ENCODE results near the gene PTCH2.
"Not testable (repeated sequence)": the region's sequence is repeated elsewhere in the genome, so short reads cannot be mapped to it uniquely, and the experiment has no call there.

PTCH2 gene

GRCh38 chr1:44802306-44803061, 40.6 kb downstream of the PTCH2 start:
- Histone ChIP-seq H3K9ac (ENCODE audit: low read length) (peak overlapping the region; percentile 23), H3K4me1 (ENCODE audit: control insufficient read depth, insufficient read depth, low read length) (peaks cover 41% of the 10 kb centered on the region), H3K36me3 (ENCODE audit: control insufficient read depth, insufficient read depth, low read length) (peaks cover 20% of the 10 kb centered on the region), H3K9me3 (ENCODE audit: control insufficient read depth, low read length) (no peaks in the 10 kb centered on the region), H3K27me3 (ENCODE audit: control insufficient read depth, insufficient read depth, low read length) (no peaks in the 10 kb centered on the region), H3K4me3 (ENCODE audit: low read length) (no peak overlapping the region)

GRCh38 chr1:44801491-44802305, 41.4 kb downstream of the PTCH2 start:
- Histone ChIP-seq H3K4me1 (ENCODE audit: control insufficient read depth, insufficient read depth, low read length) (peaks cover 33% of the 10 kb centered on the region), H3K4me3 (ENCODE audit: low read length) (no peak overlapping the region)

DNA sequence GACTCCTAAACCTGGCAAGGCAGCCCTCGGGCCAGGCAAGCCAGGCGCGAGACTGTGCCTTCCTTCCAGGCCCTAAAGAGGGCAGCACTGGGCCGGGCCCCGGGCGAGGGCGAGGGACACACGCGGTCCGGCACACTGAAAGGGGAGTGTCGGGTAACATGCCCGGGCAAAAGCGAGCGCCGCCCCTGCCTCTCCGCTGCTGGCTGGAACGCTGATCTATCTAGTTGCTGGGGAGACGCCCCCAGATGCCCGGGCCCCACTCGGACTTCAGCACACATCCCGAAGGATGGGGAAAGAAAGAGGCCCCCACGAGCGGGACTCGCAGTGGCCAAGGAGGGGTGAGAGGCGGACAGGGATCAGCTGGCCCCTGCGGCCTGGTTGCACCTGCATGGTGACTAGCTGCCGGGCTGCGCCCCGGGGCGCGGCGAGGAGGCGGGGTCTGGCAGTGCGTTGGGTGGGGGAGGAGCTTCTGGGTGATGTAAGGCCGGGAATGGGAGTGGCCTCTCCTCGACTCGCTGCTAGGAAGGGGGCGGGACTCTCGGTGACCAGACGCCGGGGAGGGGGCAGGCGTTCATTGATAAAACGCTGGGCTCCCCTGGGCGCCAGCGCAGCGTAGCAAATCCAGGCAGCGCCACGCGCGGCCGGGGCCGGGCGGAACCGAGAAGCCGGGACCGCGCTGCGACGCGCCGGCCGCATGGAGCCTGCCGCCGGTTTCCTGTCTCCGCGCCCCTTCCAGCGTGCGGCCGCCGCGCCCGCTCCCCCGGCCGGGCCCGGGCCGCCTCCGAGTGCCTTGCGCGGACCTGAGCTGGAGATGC, 43.1 kb downstream of the PTCH2 start, which contains the start of gene PLK3:
Gene PLK3, plus strand, starts transcription at position 608 of the 815 bp plus-strand sequence. Its CDS starts 87 bp downstream, at position 695.
- peak within 1 kb of the TSS; percentile 87 for H3K9ac ChIP-seq (ENCODE audit: low read length)
- peaks cover 9% of the 10 kb centered on the region for H3K36me3 ChIP-seq (ENCODE audit: control insufficient read depth, insufficient read depth, low read length)
- H3K27me3 ChIP-seq (ENCODE audit: control insufficient read depth, insufficient read depth, low read length): no peaks in the 10 kb centered on the region
- H3K4me3 ChIP-seq (ENCODE audit: low read length): peak within 1 kb of the TSS; percentile 80
- H3K4me1 ChIP-seq (ENCODE audit: control insufficient read depth, insufficient read depth, low read length): peaks cover 16% of the 10 kb centered on the region
- H3K9me3 ChIP-seq (ENCODE audit: control insufficient read depth, low read length): no peaks in the 10 kb centered on the region

More at GRCh38 chr1:44801491-44802305, 41.4 kb downstream of the PTCH2 start:
- peaks cover 17% of the 10 kb centered on the region for H3K36me3 ChIP-seq (ENCODE audit: control insufficient read depth, insufficient read depth, low read length)
- H3K9ac ChIP-seq (ENCODE audit: low read length): peak overlapping the region; percentile 87
- H3K27me3 ChIP-seq (ENCODE audit: control insufficient read depth, insufficient read depth, low read length): no peaks in the 10 kb centered on the region
- no peaks in the 10 kb centered on the region for H3K9me3 ChIP-seq (ENCODE audit: control insufficient read depth, low read length)

- Histone ChIP-seq H3K4me1 (ENCODE audit: control insufficient read depth, insufficient read depth, low read length) (peaks cover 11% of the 10 kb centered on the region), H3K4me3 (ENCODE audit: low read length) (no peak overlapping the region), H3K36me3 (ENCODE audit: control insufficient read depth, insufficient read depth, low read length) (peaks cover 9% of the 10 kb centered on the region), H3K9ac (ENCODE audit: low read length) (peak overlapping the region; percentile 87), H3K9me3 (ENCODE audit: control insufficient read depth, low read length) (no peaks in the 10 kb centered on the region), H3K27me3 (ENCODE audit: control insufficient read depth, insufficient read depth, low read length) (no peaks in the 10 kb centered on the region)
Observed at GRCh38 chr1:44798481-44799365, 44.3 kb downstream of the PTCH2 start.

DNA sequence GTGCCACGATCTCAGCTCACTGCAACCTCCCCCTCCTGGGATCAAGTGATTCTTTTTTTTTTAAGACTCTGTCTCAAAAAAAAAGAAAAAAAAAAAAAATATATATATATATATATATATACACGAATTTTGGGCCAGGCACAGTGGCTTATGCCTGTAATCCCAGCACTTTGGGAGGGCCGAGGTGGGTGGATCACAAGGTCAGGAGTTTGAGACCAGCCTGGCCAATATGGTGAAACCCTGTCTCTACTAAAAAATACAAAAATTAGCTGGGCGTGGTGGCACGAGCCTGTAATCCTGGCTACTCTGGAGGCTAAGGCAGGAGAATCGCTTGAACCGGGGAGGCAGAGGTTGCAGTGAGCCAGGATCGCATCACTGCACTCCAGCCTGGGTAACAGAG, 45.2 kb downstream of the PTCH2 start:
- H3K36me3 ChIP-seq (ENCODE audit: control insufficient read depth, insufficient read depth, low read length); H3K27me3 ChIP-seq (ENCODE audit: control insufficient read depth, insufficient read depth, low read length); H3K9me3 ChIP-seq (ENCODE audit: control insufficient read depth, low read length); H3K9ac ChIP-seq (ENCODE audit: low read length); H3K4me3 ChIP-seq (ENCODE audit: low read length): not testable (repeated sequence)
- H3K4me1 ChIP-seq (ENCODE audit: control insufficient read depth, insufficient read depth, low read length): peaks cover 11% of the 10 kb centered on the region

DNA sequence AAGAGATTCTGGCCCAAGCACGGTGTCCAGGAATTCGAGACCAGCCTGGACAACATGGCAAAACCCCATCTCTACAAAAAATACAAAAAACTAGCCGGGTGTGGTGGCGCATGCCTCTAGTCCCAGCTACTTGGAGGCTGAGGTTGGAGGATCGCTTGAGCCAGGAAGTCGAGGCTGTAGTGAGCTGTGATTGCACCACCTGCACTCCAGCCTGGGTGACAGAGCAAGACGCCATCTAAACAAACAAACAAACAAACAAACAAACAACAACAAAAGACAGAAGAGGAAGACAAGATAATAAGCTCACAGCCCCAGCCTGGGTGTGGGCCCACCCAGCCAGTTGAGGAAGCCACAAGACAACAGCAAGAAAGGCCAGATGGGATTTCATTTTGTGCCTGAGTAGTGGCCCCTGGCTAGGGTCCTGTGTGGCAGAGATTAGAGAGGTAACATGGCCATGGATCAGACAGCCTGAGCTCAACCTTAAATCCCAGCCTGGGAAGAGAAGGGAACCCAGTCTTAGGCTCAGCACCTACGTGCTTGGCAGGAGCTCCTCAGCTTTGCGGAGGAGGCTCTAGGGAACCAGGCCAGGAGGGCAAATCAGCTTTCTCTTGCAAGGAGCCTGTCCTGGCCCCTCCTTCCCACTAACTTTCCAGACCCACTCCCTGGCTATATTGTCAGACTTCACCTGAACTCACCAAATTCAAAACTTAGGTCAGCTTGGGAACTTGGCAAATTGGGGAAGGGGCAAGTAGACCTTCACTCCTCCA, 50.1 kb downstream of the PTCH2 start:
- Histone ChIP-seq H3K4me1 (ENCODE audit: control insufficient read depth, insufficient read depth, low read length) (peaks cover 8% of the 10 kb centered on the region), H3K36me3 (ENCODE audit: control insufficient read depth, insufficient read depth, low read length) (no peaks in the 10 kb centered on the region), H3K4me3 (ENCODE audit: low read length) (no peak overlapping the region), H3K27me3 (ENCODE audit: control insufficient read depth, insufficient read depth, low read length) (no peaks in the 10 kb centered on the region), H3K9me3 (ENCODE audit: control insufficient read depth, low read length) (no peaks in the 10 kb centered on the region), H3K9ac (ENCODE audit: low read length) (no peak overlapping the region)

GRCh38 chr1:44790968-44791801, 51.9 kb downstream of the PTCH2 start:
- Histone ChIP-seq H3K9me3 (ENCODE audit: control insufficient read depth, low read length) (no peaks in the 10 kb centered on the region), H3K27me3 (ENCODE audit: control insufficient read depth, insufficient read depth, low read length) (no peaks in the 10 kb centered on the region), H3K9ac (ENCODE audit: low read length) (no peak overlapping the region), H3K4me1 (ENCODE audit: control insufficient read depth, insufficient read depth, low read length) (peaks cover 10% of the 10 kb centered on the region), H3K36me3 (ENCODE audit: control insufficient read depth, insufficient read depth, low read length) (no peaks in the 10 kb centered on the region), H3K4me3 (ENCODE audit: low read length) (no peak overlapping the region)

DNA sequence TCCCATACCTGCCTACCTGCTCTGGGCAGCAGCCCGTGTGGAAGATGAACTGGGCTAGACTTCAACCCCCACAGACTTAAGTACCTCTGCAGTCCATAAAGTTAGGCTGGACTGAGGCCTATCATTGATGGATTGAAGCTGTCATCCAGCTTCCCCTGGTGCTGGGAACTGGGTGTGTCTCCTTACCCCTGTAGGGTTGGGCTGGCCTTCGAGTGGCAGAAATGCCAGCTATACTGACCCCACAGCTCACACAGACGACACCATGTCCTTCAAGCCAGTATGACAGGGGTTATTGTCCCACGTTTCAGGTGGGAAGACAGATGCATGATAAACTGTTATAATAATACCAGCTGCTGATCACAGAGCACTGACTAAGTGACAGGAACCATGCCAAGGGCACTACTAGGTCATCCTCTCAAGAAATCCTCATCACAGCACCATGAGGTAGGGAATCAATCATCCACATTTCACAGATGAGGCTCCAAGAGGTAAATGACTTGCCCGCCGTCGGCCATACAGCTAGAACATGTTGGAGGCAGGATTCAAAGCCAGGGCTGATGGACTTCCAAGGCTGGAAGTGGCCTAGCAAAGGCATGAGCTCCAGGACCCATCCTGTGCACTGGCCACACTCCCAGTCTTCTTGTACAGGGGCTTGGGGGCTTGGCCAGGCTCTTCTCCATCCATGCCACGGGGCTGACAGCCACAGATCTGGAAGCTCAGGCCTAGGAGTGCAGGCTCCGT, 54.8 kb downstream of the PTCH2 start, which contains the start of gene BEST4:
Gene BEST4, minus strand, starts transcription at position 51 of the 741 bp plus-strand sequence. CDS start 465 bp downstream, outside the sequence.
- Histone ChIP-seq H3K4me3 (ENCODE audit: low read length) (no peak within 1 kb of the TSS), H3K27me3 (ENCODE audit: control insufficient read depth, insufficient read depth, low read length) (peaks cover 3% of the 10 kb centered on the region), H3K4me1 (ENCODE audit: control insufficient read depth, insufficient read depth, low read length) (peaks cover 32% of the 10 kb centered on the region), H3K36me3 (ENCODE audit: control insufficient read depth, insufficient read depth, low read length) (no peaks in the 10 kb centered on the region), H3K9ac (ENCODE audit: low read length) (no peak within 1 kb of the TSS), H3K9me3 (ENCODE audit: control insufficient read depth, low read length) (no peaks in the 10 kb centered on the region)

- H3K4me3 ChIP-seq (ENCODE audit: low read length): no peak overlapping the region
- no peaks in the 10 kb centered on the region for H3K9me3 ChIP-seq (ENCODE audit: control insufficient read depth, low read length)
- no peaks in the 10 kb centered on the region for H3K36me3 ChIP-seq (ENCODE audit: control insufficient read depth, insufficient read depth, low read length)
- H3K9ac ChIP-seq (ENCODE audit: low read length): no peak overlapping the region
- peaks cover 32% of the 10 kb centered on the region for H3K4me1 ChIP-seq (ENCODE audit: control insufficient read depth, insufficient read depth, low read length)
- peaks cover 3% of the 10 kb centered on the region for H3K27me3 ChIP-seq (ENCODE audit: control insufficient read depth, insufficient read depth, low read length)
Observed at GRCh38 chr1:44787506-44787905, 55.5 kb downstream of the PTCH2 start.

Measured in mucosa of stomach (tissue), 1 donor.